Chondrocyte (in vitro differentiated cells): ENCODE results near the gene GTF2F1. TPM values are rescaled to one million over a fixed set of nuclear protein-coding genes. Genes with fewer than 3 reads are reported as not detected.
"Not testable (repeated sequence)": the region's sequence is repeated elsewhere in the genome, so short reads cannot be mapped to it uniquely, and the experiment has no call there.

ENCODE experiments used
- DNase-seq: peaks from one replicate; pipeline ENCODE4 v3.0.0; 2021; ENCODE audit warnings: mixed read lengths, low spot score
- H3K27ac Mint-ChIP-seq: one replicate; pipeline ENCODE4 v1.8.0; 2021; ENCODE audit warnings: mild to moderate bottlenecking, moderate library complexity, mixed read lengths; ENCODE audit not compliant: unreplicated experiment
- H3K27me3 Mint-ChIP-seq: 2 replicates; pipeline ENCODE4 v1.8.0; 2021; ENCODE audit warnings: low read depth, mixed read lengths
- H3K36me3 Mint-ChIP-seq: 2 replicates; pipeline ENCODE4 v1.8.0; 2021; ENCODE audit warnings: low read depth, mixed read lengths
- H3K4me1 Mint-ChIP-seq: 2 replicates; pipeline ENCODE4 v1.8.0; 2021; ENCODE audit warnings: low read depth, mild to moderate bottlenecking, mixed read lengths
- H3K4me3 Mint-ChIP-seq: one replicate; pipeline ENCODE4 v1.8.0; 2021; ENCODE audit warnings: mild to moderate bottlenecking, moderate library complexity, mixed read lengths; ENCODE audit not compliant: unreplicated experiment
- H3K9me3 Mint-ChIP-seq: 2 replicates; pipeline ENCODE4 v1.8.0; 2021; ENCODE audit warnings: low read depth, mixed read lengths
- CTCF ChIP-seq: fragments of 200-600 bp; sonication (generic); IDR thresholded peaks from 2 replicates; pipeline ENCODE4 v1.5.0; 2021; ENCODE audit warnings: antibody characterized with exemption, mild to moderate bottlenecking, moderate library complexity
- total RNA-seq: library from RNA; stranded (reverse); gene quantifications from 3 replicates; pipeline ENCODE4 v1.2.1, GENCODE V29; 2021

The GTF2F1 gene
- total RNA-seq, 1 donor from 2014 or later = 60.4 TPM

DNA sequence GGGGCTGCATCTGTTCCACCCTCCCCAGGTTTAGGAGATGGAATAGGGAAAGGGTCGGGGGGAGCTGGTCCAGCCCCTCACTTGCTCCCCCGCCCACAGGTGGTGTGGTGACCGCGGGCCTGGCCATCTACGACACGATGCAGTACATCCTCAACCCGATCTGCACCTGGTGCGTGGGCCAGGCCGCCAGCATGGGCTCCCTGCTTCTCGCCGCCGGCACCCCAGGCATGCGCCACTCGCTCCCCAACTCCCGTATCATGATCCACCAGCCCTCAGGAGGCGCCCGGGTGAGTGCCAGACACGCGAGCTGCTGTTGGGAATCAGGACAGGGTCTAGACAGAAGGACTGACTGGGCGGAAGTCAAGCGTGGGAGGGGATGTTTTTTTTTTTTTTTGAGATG is 28.6 kb downstream of the GTF2F1 start:
- no peak overlapping the region for H3K4me3 Mint-ChIP-seq
- no peak for DNase-seq
- no peaks in the 10 kb centered on the region for H3K9me3 Mint-ChIP-seq
- H3K27me3 Mint-ChIP-seq = no peaks in the 10 kb centered on the region
- TF ChIP-seq CTCF = no peak
- peaks cover 14% of the 10 kb centered on the region for H3K36me3 Mint-ChIP-seq
- no peak overlapping the region for H3K27ac Mint-ChIP-seq
- H3K4me1 Mint-ChIP-seq = peaks cover 8% of the 10 kb centered on the region

DNA sequence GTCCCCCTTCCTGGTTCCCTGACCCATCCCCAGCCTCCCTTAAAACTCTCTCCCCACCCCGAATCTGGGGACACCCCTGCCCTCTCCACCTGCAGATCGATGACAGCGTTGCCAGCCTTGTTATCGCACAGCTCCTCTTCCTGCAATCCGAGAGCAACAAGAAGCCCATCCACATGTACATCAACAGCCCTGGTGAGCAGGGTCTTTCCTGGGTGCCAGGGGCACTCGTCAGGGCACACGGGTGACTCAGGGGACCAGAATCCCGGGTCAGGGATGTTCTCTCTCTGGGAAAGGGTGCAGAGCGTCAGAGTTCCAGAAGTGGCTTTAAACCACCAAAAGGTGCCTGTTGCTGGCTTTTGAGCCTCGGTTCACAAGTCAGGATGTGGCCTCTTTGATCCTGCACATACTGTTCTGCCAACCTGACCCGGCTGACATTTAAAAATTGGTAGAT is 30.6 kb downstream of the GTF2F1 start:
- peak overlapping the region; percentile 88 for H3K4me3 Mint-ChIP-seq
- no peaks in the 10 kb centered on the region for H3K9me3 Mint-ChIP-seq
- peak overlapping the region; percentile 92 for H3K27ac Mint-ChIP-seq
- no peaks in the 10 kb centered on the region for H3K27me3 Mint-ChIP-seq
- TF ChIP-seq CTCF = no peak
- peaks cover 8% of the 10 kb centered on the region for H3K36me3 Mint-ChIP-seq
- H3K4me1 Mint-ChIP-seq = peaks cover 8% of the 10 kb centered on the region
- DNase-seq = no peak

DNA sequence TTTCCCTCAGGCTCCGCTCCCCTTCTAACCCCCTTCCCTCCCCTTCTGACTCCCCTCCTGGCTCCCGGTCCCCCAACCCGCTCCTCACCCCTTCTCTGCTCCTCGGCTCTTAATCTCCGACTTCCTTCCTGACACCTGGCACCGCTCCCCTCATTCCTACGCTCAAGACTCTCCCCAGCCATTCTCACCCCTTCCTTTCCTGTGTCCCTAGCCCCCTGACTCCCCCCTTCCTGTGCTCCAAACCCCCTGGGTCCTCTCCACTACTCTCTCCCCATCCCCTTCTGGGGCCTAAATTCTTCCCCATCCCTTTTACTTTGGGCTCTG is 31.0 kb downstream of the GTF2F1 start:
- peaks cover 7% of the 10 kb centered on the region for H3K36me3 Mint-ChIP-seq
- no peak for TF ChIP-seq CTCF
- DNase-seq = no peak
- peak overlapping the region; percentile 88 for H3K4me3 Mint-ChIP-seq
- peak overlapping the region; percentile 92 for H3K27ac Mint-ChIP-seq
- no peaks in the 10 kb centered on the region for H3K9me3 Mint-ChIP-seq
- H3K27me3 Mint-ChIP-seq = no peaks in the 10 kb centered on the region
- H3K4me1 Mint-ChIP-seq = peaks cover 8% of the 10 kb centered on the region

DNA sequence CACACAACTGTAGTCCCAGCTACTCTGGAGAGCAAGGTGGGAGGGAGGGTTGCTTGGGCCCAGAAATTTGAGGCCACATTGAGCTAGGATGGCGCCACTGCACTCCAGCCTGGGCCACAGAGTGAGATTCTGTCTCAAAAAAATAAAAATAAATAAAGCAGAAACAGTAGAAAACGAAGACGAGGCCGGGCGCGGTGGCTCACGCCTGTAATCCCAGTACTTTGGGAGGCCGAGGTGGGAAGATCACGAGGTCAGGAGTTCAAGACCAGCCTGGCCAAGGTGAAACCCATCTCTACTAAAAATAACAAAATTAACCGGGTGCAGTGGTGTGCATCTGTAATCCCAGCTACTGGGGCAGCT is 32.1 kb downstream of the GTF2F1 start:
- not testable (repeated sequence) for DNase-seq, H3K9me3 Mint-ChIP-seq, H3K27me3 Mint-ChIP-seq, H3K36me3 Mint-ChIP-seq, H3K27ac Mint-ChIP-seq, H3K4me1 Mint-ChIP-seq
- H3K4me3 Mint-ChIP-seq = peak overlapping the region; percentile 88

- not testable (repeated sequence) for H3K4me3 Mint-ChIP-seq, H3K9me3 Mint-ChIP-seq, H3K36me3 Mint-ChIP-seq, H3K27ac Mint-ChIP-seq, H3K4me1 Mint-ChIP-seq, DNase-seq, H3K27me3 Mint-ChIP-seq
These were observed 32.5 kb downstream of the GTF2F1 start for GRCh38 chr19:6360445-6360844.

- H3K9me3 Mint-ChIP-seq = no peaks in the 10 kb centered on the region
- H3K4me1 Mint-ChIP-seq = peaks cover 8% of the 10 kb centered on the region
- TF ChIP-seq CTCF = no peak
- H3K4me3 Mint-ChIP-seq = no peak overlapping the region
- DNase-seq = no peak
- no peak overlapping the region for H3K27ac Mint-ChIP-seq
- H3K36me3 Mint-ChIP-seq = peaks cover 2% of the 10 kb centered on the region
- no peaks in the 10 kb centered on the region for H3K27me3 Mint-ChIP-seq
These were observed 33.2 kb downstream of the GTF2F1 start for GRCh38 chr19:6359568-6360341.
